Measurements from ENCODE around the gene CPNE8.

CPNE8 gene

GRCh38 chr12:38785381-38785780, 120.0 kb downstream of the CPNE8 start:
- H3K9me3 ChIP-seq (ENCODE audit: control insufficient read depth in 5 of 5, low read length in 5 of 5), result peaks cover 5 to 21% (median 6%) of the 10 kb centered on the region in 5 donors
- no peak overlapping the region for H3K4me3 ChIP-seq (ENCODE audit: low read depth in 1 of 5, low read length in 5 of 5)
- no peaks in the 10 kb centered on the region for H3K27me3 ChIP-seq (ENCODE audit: control insufficient read depth in 5 of 5, insufficient read depth in 4 of 5, low read length in 5 of 5)
- no peaks in the 10 kb centered on the region for H3K4me1 ChIP-seq (ENCODE audit: control insufficient read depth in 5 of 5, insufficient read depth in 5 of 5, low read length in 5 of 5)
- peaks cover 0 to 4% (median 0%) of the 10 kb centered on the region in 5 donors for H3K36me3 ChIP-seq (ENCODE audit: control insufficient read depth in 5 of 5, insufficient read depth in 5 of 5, low read length in 5 of 5)
- no peak overlapping the region for H3K9ac ChIP-seq (ENCODE audit: low read length in 5 of 5)
- H3K27ac ChIP-seq (ENCODE audit: low read depth, low read length), result no peak overlapping the region

DNA sequence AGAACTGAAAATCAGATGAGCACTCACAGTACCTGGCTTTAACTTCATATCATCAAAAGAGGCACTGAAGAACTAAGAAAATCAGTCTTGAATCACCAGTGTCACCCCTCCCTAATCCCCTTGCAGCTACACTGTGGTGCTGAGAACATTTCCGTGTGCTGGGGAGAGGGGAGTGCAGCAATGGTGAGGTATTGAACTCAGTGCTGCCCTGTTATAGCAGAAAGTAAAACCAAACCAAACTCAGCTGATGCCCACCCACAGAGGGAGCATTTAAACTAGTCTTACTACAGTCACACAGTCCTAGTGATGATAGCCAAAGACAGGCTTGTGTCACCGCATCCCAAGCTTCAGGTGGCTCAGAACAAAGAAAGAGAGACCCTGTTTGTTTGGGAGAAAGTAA, 122.1 kb downstream of the CPNE8 start:
- H3K4me1 ChIP-seq (ENCODE audit: control insufficient read depth in 5 of 5, insufficient read depth in 5 of 5, low read length in 5 of 5), result no peaks in the 10 kb centered on the region
- H3K9me3 ChIP-seq (ENCODE audit: control insufficient read depth in 5 of 5, low read length in 5 of 5), result peaks cover 0 to 13% (median 4%) of the 10 kb centered on the region in 5 donors
- no peaks in the 10 kb centered on the region for H3K27me3 ChIP-seq (ENCODE audit: control insufficient read depth in 5 of 5, insufficient read depth in 4 of 5, low read length in 5 of 5)
- H3K4me3 ChIP-seq (ENCODE audit: low read depth in 1 of 5, low read length in 5 of 5), result no peak overlapping the region
- no peak overlapping the region for H3K9ac ChIP-seq (ENCODE audit: low read length in 5 of 5)
- no peak overlapping the region for H3K27ac ChIP-seq (ENCODE audit: low read depth, low read length)
- peaks cover 0 to 4% (median 0%) of the 10 kb centered on the region in 5 donors for H3K36me3 ChIP-seq (ENCODE audit: control insufficient read depth in 5 of 5, insufficient read depth in 5 of 5, low read length in 5 of 5)

DNA sequence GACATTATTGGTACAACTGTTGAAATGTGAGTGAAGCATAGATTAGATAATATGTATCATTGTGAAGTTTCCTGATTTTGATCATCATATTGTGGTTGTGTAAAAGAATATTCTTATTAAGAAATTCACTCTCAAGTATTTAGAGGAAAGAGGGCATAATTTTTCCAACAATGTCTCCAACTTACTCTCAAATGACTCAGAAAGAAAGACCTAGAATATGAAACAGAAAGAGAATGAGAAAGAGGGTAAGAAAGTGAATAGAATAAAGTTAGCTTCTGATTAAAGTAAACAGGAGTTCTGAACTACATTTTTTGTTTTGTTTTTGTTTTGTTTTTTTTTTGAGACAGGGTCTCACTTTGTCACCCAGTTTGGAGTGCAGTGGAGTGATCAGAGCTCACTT, 123.0 kb downstream of the CPNE8 start:
- no peak overlapping the region for H3K9ac ChIP-seq (ENCODE audit: low read length in 5 of 5)

GRCh38 chr12:38776647-38777046, 128.7 kb downstream of the CPNE8 start:
- Histone ChIP-seq H3K9me3 (ENCODE audit: control insufficient read depth in 5 of 5, low read length in 5 of 5) (peaks cover 0 to 4% (median 2%) of the 10 kb centered on the region in 5 donors), H3K27me3 (ENCODE audit: control insufficient read depth in 5 of 5, insufficient read depth in 4 of 5, low read length in 5 of 5) (no peaks in the 10 kb centered on the region), H3K4me3 (ENCODE audit: low read depth in 1 of 5, low read length in 5 of 5) (no peak overlapping the region), H3K27ac (ENCODE audit: low read depth, low read length) (no peak overlapping the region), H3K4me1 (ENCODE audit: control insufficient read depth in 5 of 5, insufficient read depth in 5 of 5, low read length in 5 of 5) (peaks cover 0 to 9% (median 0%) of the 10 kb centered on the region in 5 donors), H3K9ac (ENCODE audit: low read length in 5 of 5) (no peak overlapping the region), H3K36me3 (ENCODE audit: control insufficient read depth in 5 of 5, insufficient read depth in 5 of 5, low read length in 5 of 5) (peaks cover 0 to 5% (median 0%) of the 10 kb centered on the region in 5 donors)

More for the DNA sequence above, 123.0 kb downstream of the CPNE8 start:
- Histone ChIP-seq H3K27me3 (ENCODE audit: control insufficient read depth in 5 of 5, insufficient read depth in 4 of 5, low read length in 5 of 5) (no peaks in the 10 kb centered on the region), H3K36me3 (ENCODE audit: control insufficient read depth in 5 of 5, insufficient read depth in 5 of 5, low read length in 5 of 5) (peaks cover 0 to 4% (median 0%) of the 10 kb centered on the region in 5 donors), H3K4me1 (ENCODE audit: control insufficient read depth in 5 of 5, insufficient read depth in 5 of 5, low read length in 5 of 5) (no peaks in the 10 kb centered on the region), H3K9me3 (ENCODE audit: control insufficient read depth in 5 of 5, low read length in 5 of 5) (peaks cover 0 to 6% (median 3%) of the 10 kb centered on the region in 5 donors), H3K4me3 (ENCODE audit: low read depth in 1 of 5, low read length in 5 of 5) (no peak overlapping the region), H3K27ac (ENCODE audit: low read depth, low read length) (no peak overlapping the region)

DNA sequence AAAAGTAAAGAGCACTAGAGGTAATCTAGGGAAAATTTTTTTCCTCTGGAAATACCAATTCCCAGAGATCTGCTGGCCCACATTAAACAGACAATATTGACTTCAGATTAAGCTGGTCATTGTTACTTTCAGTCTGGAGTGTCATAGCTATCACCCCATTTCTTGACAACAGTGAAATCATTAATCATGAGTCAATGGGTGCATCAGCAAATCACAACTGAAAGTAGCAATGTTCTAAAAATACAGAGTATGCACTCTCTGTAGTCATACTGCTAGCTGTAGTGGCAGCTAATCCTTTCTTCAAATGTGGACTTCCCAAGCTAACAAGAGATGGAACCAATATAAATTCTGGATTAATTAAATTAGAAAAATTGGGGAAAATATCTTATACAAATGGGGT, 129.9 kb downstream of the CPNE8 start:
- H3K36me3 ChIP-seq (ENCODE audit: control insufficient read depth in 5 of 5, insufficient read depth in 5 of 5, low read length in 5 of 5), result peaks cover 0 to 5% (median 0%) of the 10 kb centered on the region in 5 donors
- no peak overlapping the region for H3K27ac ChIP-seq (ENCODE audit: low read depth, low read length)
- H3K4me3 ChIP-seq (ENCODE audit: low read depth in 1 of 5, low read length in 5 of 5), result no peak overlapping the region
- no peaks in the 10 kb centered on the region for H3K27me3 ChIP-seq (ENCODE audit: control insufficient read depth in 5 of 5, insufficient read depth in 4 of 5, low read length in 5 of 5)
- peaks cover 0 to 10% (median 0%) of the 10 kb centered on the region in 5 donors for H3K4me1 ChIP-seq (ENCODE audit: control insufficient read depth in 5 of 5, insufficient read depth in 5 of 5, low read length in 5 of 5)
- no peak overlapping the region for H3K9ac ChIP-seq (ENCODE audit: low read length in 5 of 5)
- peaks cover 0 to 4% (median 1%) of the 10 kb centered on the region in 5 donors for H3K9me3 ChIP-seq (ENCODE audit: control insufficient read depth in 5 of 5, low read length in 5 of 5)

DNA sequence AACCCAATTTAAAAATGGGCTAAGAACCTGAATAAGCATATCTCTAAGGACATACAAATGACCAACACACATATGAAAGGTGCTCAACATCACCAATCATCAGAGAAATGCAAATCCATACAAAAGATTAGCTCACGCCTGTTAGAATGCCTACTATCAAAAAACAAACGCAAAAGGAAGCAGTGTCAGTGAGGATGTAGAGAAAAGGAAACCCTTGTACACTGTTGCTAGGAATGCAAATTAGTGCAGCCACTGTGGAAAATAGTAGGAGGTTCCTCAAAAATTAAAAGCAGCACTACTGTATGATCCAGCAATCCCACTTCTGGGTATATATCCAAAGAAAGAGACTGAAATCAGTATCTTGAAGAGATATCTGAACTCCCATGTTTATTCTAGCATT, 133.0 kb downstream of the CPNE8 start:
- H3K27ac ChIP-seq (ENCODE audit: low read depth, low read length), result no peak overlapping the region
- H3K9me3 ChIP-seq (ENCODE audit: control insufficient read depth in 5 of 5, low read length in 5 of 5), result no peaks in the 10 kb centered on the region
- H3K4me1 ChIP-seq (ENCODE audit: control insufficient read depth in 5 of 5, insufficient read depth in 5 of 5, low read length in 5 of 5), result peaks cover 0 to 10% (median 0%) of the 10 kb centered on the region in 5 donors
- H3K27me3 ChIP-seq (ENCODE audit: control insufficient read depth in 5 of 5, insufficient read depth in 4 of 5, low read length in 5 of 5), result no peaks in the 10 kb centered on the region
- no peak overlapping the region for H3K9ac ChIP-seq (ENCODE audit: low read length in 5 of 5)
- peaks cover 0 to 5% (median 0%) of the 10 kb centered on the region in 5 donors for H3K36me3 ChIP-seq (ENCODE audit: control insufficient read depth in 5 of 5, insufficient read depth in 5 of 5, low read length in 5 of 5)
- no peak overlapping the region for H3K4me3 ChIP-seq (ENCODE audit: low read depth in 1 of 5, low read length in 5 of 5)

GRCh38 chr12:38771871-38772270, 133.5 kb downstream of the CPNE8 start:
- no peaks in the 10 kb centered on the region for H3K27me3 ChIP-seq (ENCODE audit: control insufficient read depth in 5 of 5, insufficient read depth in 4 of 5, low read length in 5 of 5)
- H3K9ac ChIP-seq (ENCODE audit: low read length in 5 of 5), result no peak overlapping the region
- peaks cover 0 to 10% (median 0%) of the 10 kb centered on the region in 5 donors for H3K4me1 ChIP-seq (ENCODE audit: control insufficient read depth in 5 of 5, insufficient read depth in 5 of 5, low read length in 5 of 5)
- H3K36me3 ChIP-seq (ENCODE audit: control insufficient read depth in 5 of 5, insufficient read depth in 5 of 5, low read length in 5 of 5), result peaks cover 0 to 5% (median 0%) of the 10 kb centered on the region in 5 donors
- H3K4me3 ChIP-seq (ENCODE audit: low read depth in 1 of 5, low read length in 5 of 5), result peak overlapping the region in 1 of 5 donors; percentile 22
- H3K9me3 ChIP-seq (ENCODE audit: control insufficient read depth in 5 of 5, low read length in 5 of 5), result no peaks in the 10 kb centered on the region
- H3K27ac ChIP-seq (ENCODE audit: low read depth, low read length), result no peak overlapping the region

GRCh38 chr12:38761636-38762342, 143.6 kb downstream of the CPNE8 start:
- Histone ChIP-seq H3K9ac (ENCODE audit: low read length in 5 of 5) (no peak overlapping the region), H3K36me3 (ENCODE audit: control insufficient read depth in 5 of 5, insufficient read depth in 5 of 5, low read length in 5 of 5) (peaks cover 0 to 9% (median 3%) of the 10 kb centered on the region in 5 donors), H3K4me3 (ENCODE audit: low read depth in 1 of 5, low read length in 5 of 5) (no peak overlapping the region), H3K4me1 (ENCODE audit: control insufficient read depth in 5 of 5, insufficient read depth in 5 of 5, low read length in 5 of 5) (no peaks in the 10 kb centered on the region), H3K27me3 (ENCODE audit: control insufficient read depth in 5 of 5, insufficient read depth in 4 of 5, low read length in 5 of 5) (no peaks in the 10 kb centered on the region), H3K9me3 (ENCODE audit: control insufficient read depth in 5 of 5, low read length in 5 of 5) (no peaks in the 10 kb centered on the region), H3K27ac (ENCODE audit: low read depth, low read length) (no peak overlapping the region)

DNA sequence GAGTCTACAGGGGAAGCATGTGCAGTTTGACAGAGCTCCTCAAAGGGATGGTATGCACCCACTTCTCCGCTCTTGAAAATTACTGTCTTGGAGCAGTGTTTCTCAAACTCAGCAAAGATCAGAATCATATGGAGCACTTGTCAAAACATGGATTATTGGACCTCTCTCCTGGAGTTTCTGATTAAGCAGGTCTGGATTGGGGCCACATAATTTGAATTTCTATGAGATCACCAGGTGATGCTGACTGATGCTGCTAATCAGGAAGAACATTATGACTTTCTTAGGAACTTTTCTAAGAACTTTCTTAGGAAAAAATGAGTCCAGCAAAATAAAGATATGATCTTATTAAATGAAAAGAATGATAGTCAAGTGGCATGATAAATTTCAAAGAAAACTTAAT, 144.3 kb downstream of the CPNE8 start:
- H3K9me3 ChIP-seq (ENCODE audit: control insufficient read depth in 5 of 5, low read length in 5 of 5), result no peaks in the 10 kb centered on the region
- H3K4me3 ChIP-seq (ENCODE audit: low read depth in 1 of 5, low read length in 5 of 5), result no peak overlapping the region
- peaks cover 0 to 9% (median 3%) of the 10 kb centered on the region in 5 donors for H3K36me3 ChIP-seq (ENCODE audit: control insufficient read depth in 5 of 5, insufficient read depth in 5 of 5, low read length in 5 of 5)
- no peak overlapping the region for H3K9ac ChIP-seq (ENCODE audit: low read length in 5 of 5)
- no peak overlapping the region for H3K27ac ChIP-seq (ENCODE audit: low read depth, low read length)
- no peaks in the 10 kb centered on the region for H3K4me1 ChIP-seq (ENCODE audit: control insufficient read depth in 5 of 5, insufficient read depth in 5 of 5, low read length in 5 of 5)
- no peaks in the 10 kb centered on the region for H3K27me3 ChIP-seq (ENCODE audit: control insufficient read depth in 5 of 5, insufficient read depth in 4 of 5, low read length in 5 of 5)

DNA sequence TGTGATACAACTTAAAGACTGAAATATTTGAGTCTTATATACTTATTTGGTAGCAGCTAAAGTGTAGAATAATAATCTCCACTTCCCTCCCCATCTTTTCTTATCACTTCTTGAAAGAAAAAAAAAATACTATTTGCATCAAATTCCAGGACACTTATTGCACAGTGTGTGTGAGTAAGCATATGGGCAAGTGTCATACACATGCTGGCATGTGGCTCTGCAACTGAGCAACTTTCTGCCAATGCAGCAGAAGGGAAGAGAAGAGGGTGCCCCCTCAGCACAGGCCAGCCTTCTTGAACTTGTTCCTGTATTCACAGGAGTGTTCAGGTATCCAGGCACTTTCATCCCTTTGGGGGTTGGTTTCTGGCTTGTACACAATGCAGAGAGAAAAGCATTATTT, 145.8 kb downstream of the CPNE8 start:
- Histone ChIP-seq H3K36me3 (ENCODE audit: control insufficient read depth in 5 of 5, insufficient read depth in 5 of 5, low read length in 5 of 5) (peaks cover 0 to 9% (median 3%) of the 10 kb centered on the region in 5 donors), H3K4me1 (ENCODE audit: control insufficient read depth in 5 of 5, insufficient read depth in 5 of 5, low read length in 5 of 5) (no peaks in the 10 kb centered on the region), H3K9me3 (ENCODE audit: control insufficient read depth in 5 of 5, low read length in 5 of 5) (no peaks in the 10 kb centered on the region), H3K9ac (ENCODE audit: low read length in 5 of 5) (no peak overlapping the region), H3K27ac (ENCODE audit: low read depth, low read length) (no peak overlapping the region), H3K27me3 (ENCODE audit: control insufficient read depth in 5 of 5, insufficient read depth in 4 of 5, low read length in 5 of 5) (no peaks in the 10 kb centered on the region), H3K4me3 (ENCODE audit: low read depth in 1 of 5, low read length in 5 of 5) (no peak overlapping the region)

Measured in subcutaneous abdominal adipose tissue (tissue), 5 donors.